GM19025 (cell line): ENCODE data around the gene PTTG1IP.

Experiments
- ATAC-seq: cut with Tn5 transposase; IDR thresholded peaks from one replicate; pipeline ENCODE4 v1.9.1; 2021; ENCODE audit warnings: mild to moderate bottlenecking, low read depth, moderate library complexity; ENCODE audit not compliant: unreplicated experiment

Gene PTTG1IP

GRCh38 chr21:44910229-44911067 lies 37.0 kb upstream of the PTTG1IP start:
- ATAC-seq, result no peak

- no peak for ATAC-seq
Measured at GRCh38 chr21:44909719-44910118, 36.2 kb upstream of the PTTG1IP start.

- no peak for ATAC-seq
Measured at GRCh38 chr21:44908908-44909307, 35.4 kb upstream of the PTTG1IP start.

DNA sequence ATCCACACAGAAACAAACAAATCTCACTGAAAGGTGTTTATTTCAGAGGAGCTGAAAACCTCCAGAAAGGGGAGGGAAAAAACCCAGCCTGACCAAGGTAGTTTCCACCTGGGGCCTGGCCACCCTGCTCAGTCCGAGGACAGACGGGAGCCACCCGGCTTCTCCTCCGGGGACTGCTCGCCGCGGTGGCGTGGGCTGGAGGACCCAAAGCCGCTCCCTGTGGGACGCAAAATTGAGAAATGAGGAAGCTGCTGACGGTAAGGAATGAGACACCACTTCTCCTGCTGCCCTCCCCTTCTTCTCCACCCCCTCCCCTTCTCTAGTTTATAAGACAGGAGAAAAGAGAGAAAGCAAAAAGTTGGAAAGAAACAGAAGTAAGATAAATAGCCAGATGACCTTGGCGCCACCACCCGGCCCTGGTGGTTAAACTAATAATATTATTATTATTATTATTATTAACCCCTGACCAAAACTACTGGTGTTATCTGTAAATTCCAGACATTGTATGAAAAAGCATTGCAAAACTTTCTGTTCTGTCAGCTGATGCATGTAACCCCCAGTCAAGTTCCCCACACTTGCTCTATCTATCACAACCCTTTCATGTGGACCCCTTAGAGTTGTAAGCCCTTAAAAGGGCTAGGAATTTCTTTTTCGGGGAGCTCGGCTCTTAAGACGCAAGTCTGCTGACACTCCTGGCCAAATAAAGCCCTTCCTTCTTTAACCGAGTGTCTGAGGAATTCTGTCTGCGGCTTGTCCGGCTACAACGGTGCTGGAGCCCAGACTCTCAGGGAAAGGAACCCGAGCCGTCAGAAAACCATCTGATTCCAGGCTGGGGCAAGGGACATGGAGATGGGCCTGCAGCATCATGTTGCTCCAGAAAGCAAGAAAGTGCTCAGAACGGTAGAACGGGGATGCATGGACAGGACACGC lies 34.7 kb upstream of the PTTG1IP start:
- no peak for ATAC-seq

DNA sequence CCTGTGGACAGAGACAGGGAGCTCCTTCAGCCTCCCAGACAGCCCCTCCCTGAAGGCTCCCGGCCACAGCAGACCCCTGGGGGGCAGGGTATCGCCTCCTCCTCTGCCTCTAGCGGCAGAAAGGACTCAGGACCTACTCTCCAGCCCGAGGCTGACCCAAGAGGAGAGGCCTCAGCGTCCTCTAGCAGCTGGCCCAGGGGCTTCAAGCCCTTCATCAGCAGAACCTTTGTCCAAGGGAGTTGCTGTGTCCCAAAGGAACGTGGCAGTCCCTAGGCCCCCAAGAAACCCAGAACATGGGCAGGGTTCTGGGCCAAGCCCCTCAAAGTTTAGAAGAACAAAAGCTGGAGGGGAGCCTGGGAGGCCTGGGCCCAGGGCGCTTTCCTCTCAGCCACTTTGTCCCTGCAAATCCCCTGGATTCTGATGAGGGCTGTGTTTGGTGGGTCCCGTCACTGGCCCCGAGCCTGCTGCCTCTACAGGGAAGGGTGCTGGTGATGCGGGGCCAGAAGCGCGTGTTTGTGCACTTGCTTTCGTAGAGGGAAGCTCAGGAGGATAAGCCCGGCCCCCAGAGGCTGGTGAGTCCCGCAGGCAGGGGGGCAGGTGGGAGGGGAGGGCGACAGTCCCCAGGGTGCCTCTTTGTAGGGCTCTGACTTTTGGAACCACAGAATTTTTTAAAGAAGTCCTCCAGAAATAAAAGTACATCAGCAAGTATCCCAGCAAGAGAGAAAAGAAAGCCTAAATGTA lies 33.9 kb upstream of the PTTG1IP start:
- no peak for ATAC-seq

GRCh38 chr21:44905728-44906090 lies 32.2 kb upstream of the PTTG1IP start:
- ATAC-seq, result no peak

DNA sequence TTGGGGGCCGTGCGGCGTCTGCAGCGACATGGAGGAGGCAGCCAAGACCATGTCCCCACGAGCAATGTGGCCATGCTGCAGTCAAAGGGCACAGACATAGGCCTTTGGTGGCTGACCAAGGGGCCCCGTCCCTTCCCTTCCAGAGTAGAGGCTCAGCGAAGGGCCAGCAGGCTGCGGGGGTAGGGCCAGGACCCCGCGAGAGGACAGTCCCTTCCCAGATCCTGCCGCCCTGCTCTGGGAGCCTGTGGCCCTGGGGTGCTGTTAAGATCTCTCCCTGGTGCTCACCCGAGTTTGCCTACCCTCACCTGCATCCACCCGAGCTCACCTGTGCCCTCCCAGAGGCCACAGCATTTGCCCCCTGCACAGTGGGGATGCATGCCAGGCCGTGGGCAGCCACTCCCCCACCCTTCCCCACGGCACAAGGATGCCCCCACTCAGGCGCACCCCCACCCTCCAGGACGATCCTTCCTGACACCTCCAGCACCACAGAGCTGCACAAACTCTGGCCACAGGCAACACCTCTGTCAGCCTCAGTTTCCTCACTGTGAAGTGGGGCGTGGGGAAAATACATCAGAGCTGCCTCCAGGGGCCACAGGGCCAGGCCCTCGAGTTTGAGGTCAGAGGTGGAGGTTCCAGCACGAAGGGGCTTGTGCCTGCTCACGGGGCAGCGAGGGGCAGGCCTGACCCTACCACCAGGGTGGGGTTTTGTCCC lies 31.7 kb upstream of the PTTG1IP start:
- no peak for ATAC-seq

- ATAC-seq, result no peak
Measured at GRCh38 chr21:44904141-44904923, 30.8 kb upstream of the PTTG1IP start.

DNA sequence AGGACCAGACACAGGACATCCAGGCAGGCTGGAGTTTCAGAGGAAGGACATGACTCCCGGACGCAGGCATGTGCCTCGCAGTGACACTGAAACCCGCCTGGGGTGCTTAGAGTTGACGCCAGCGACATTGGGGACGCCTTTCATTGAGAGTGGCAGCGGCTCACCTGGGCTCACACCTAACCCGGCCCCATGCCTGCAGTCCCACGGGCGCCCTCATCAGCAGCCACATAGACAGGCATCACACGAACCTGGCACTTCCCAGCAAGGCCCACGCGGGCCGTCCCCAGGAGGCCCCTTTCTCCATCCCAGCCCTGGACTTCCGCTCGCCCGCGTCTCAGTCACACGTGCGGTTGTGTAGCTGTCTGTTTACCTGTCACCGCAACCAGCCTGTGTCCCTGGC lies 30.2 kb upstream of the PTTG1IP start:
- ATAC-seq, result no peak

GRCh38 chr21:44903050-44903685 lies 29.7 kb upstream of the PTTG1IP start:
- ATAC-seq, result no peak

DNA sequence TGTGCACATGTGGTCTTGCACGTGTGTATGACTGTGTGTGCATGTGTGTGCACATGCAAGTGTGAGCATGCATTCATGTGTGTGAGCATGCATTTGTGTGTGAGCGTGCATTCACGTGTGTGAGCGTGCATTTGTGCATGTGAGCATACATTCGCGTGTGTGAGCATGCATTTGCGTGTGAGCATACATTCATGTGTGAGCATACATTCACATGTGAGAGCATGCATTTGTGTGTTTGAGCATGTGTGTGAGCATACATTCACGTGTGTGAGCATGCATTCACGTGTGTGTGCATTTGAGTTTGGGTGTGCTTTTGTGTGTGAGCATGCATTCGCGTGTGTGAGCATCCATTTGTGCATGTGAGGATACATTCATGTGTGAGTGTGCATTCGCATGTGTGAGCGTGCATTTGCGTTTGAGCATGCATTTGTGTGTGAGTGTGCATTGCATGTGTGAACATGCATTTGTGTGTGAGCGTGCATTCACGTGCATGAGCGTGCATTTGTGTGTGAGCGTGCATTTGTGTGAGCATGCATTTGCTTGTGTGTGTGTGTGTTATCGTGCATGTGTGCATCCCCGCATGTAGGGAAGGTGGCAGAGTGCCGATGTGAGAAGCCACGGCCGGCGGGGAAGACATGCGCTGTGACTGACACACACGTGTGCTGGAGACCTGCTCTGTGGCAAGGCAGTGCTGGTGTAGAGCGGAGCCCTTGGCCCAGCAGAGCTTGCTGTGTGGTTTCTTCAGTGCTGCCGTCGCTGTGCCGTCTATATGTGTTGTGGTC lies 29.0 kb upstream of the PTTG1IP start:
- no peak for ATAC-seq

- ATAC-seq, result no peak
Measured at GRCh38 chr21:44901391-44902074, 28.0 kb upstream of the PTTG1IP start.

- no peak for ATAC-seq
Measured at GRCh38 chr21:44900559-44901251, 27.2 kb upstream of the PTTG1IP start.

DNA sequence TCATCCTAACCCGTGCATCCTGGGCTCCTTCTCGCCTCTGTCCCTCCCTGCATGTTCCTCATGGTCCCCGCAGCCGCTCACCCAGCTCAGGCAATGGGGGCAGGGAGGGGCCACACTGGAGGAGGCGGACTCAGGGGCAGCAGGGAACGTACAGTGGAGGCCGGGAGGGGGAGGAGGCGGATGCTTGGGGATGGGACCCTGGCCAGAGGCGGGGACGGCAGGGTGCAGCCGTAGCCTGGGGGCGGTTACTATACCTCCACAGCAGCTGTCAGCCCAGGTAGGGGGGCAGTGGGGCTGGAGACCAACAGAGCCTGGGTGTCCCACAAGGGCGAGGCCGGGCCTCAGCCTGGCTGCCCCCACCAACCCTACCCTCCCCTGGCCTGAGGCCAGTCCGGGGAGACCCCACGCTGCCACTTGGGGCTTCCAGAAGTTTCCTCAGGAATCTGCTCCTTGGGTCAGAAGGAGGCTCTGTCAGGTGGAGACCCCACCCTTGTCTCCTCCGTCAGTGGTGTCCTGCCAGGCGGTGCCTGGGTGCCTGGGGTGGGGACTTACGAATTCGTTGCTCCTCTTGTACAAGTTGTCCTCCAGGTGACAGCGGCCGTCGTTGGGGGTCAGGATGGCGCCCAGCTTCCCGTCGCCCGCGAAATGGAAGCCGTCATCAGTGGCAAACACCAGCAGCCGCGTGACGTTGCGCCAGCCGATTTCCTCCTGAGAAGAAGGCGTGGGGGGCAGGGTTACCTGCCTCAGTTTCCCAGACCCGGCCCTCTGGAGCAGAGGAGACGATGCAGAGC lies 26.5 kb upstream of the PTTG1IP start:
- ATAC-seq, result no peak

GRCh38 chr21:44898851-44899767 lies 25.6 kb upstream of the PTTG1IP start:
- ATAC-seq, result no peak
